ENCODE measurements around the gene UBE2V1. TPM values are rescaled to one million over a fixed set of nuclear protein-coding genes. Genes with fewer than 3 reads are reported as not detected.
A peak's percentile ranks its signal among the peaks of the same experiment; 100 is the strongest.
"Not testable (repeated sequence)": the region's sequence is repeated elsewhere in the genome, so short reads cannot be mapped to it uniquely, and the experiment has no call there.

The UBE2V1 gene
- total RNA-seq, 3 donors from 2014 or later, result 63.8 to 81.6 (median 79.9) TPM

DNA sequence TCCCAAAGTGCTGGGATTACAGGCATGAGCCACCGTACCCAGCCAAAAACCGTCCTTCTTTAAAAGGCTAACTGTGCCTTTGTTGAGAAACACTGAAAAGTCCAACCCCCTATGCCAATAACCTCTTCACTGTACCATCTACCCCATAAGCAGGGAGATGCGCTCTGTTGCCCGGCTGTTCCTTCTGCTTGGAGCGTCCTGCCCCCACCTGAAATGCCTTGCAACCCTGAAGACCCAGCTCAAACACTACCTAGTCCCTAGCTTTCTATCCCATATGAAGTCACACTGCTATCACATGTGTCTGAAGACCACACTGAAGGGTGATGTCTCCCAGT lies 27.8 kb downstream of the UBE2V1 start:
- intact Hi-C loops (cut with DNase I; ENCODE audit: low total_unique reads), result no loop called here
- no peaks in the 10 kb centered on the region for H3K9me3 ChIP-seq
- peaks cover 11% of the 10 kb centered on the region in 2 donors for H3K4me1 ChIP-seq
- no peaks in the 10 kb centered on the region for H3K36me3 ChIP-seq
- DNase-seq (ENCODE audit: low spot score in 2 of 2), result peak in 1 of 2 donors; percentile 20
- no peaks in the 10 kb centered on the region for H3K27me3 ChIP-seq
- no peak overlapping the region for H3K27ac ChIP-seq
- TF ChIP-seq, protein P1, sequence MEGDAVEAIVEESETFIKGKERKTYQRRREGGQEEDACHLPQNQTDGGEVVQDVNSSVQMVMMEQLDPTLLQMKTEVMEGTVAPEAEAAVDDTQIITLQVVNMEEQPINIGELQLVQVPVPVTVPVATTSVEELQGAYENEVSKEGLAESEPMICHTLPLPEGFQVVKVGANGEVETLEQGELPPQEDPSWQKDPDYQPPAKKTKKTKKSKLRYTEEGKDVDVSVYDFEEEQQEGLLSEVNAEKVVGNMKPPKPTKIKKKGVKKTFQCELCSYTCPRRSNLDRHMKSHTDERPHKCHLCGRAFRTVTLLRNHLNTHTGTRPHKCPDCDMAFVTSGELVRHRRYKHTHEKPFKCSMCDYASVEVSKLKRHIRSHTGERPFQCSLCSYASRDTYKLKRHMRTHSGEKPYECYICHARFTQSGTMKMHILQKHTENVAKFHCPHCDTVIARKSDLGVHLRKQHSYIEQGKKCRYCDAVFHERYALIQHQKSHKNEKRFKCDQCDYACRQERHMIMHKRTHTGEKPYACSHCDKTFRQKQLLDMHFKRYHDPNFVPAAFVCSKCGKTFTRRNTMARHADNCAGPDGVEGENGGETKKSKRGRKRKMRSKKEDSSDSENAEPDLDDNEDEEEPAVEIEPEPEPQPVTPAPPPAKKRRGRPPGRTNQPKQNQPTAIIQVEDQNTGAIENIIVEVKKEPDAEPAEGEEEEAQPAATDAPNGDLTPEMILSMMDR (IDR thresholded peaks at IDR 0.05), result no peak
- no peak for TF ChIP-seq POLR2A (IDR thresholded peaks at IDR 0.05)
- TF ChIP-seq POLR2AphosphoS5 (IDR thresholded peaks at IDR 0.05), result no peak
- no peak overlapping the region for H3K4me3 ChIP-seq

DNA sequence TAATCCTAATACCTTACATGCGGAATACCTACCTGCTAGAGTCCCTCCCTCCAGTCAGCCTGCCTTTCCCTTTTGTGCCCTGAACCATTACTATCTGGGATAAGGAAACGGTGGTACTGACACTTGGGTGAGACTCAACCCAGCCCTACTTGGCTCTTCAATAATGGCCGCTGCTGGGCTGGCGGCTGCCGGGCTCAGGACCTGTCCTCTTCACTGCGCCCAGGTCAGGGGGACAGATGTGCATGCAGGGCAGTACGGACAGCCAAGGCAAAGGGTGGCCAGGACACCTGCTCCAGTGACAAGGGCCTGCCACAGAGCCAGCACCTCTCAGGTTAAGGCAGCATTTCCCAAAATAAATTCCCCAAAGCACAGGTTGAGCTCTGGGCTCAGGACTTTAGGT lies 29.9 kb downstream of the UBE2V1 start:
- Histone ChIP-seq H3K36me3 (no peaks in the 10 kb centered on the region), H3K4me1 (peaks cover 11% of the 10 kb centered on the region in 2 donors), H3K9me3 (no peaks in the 10 kb centered on the region), H3K4me3 (no peak overlapping the region), H3K27ac (no peak overlapping the region), H3K27me3 (no peaks in the 10 kb centered on the region)
- intact Hi-C loops (cut with DNase I; ENCODE audit: low total_unique reads), result no loop called here
- TF ChIP-seq, protein P1 (IDR thresholded peaks at IDR 0.05), result no peak
- TF ChIP-seq POLR2AphosphoS5 (IDR thresholded peaks at IDR 0.05), result no peak
- no peak for TF ChIP-seq POLR2A (IDR thresholded peaks at IDR 0.05)
- DNase-seq (ENCODE audit: low spot score in 2 of 2), result peak in 1 of 2 donors; percentile 10

DNA sequence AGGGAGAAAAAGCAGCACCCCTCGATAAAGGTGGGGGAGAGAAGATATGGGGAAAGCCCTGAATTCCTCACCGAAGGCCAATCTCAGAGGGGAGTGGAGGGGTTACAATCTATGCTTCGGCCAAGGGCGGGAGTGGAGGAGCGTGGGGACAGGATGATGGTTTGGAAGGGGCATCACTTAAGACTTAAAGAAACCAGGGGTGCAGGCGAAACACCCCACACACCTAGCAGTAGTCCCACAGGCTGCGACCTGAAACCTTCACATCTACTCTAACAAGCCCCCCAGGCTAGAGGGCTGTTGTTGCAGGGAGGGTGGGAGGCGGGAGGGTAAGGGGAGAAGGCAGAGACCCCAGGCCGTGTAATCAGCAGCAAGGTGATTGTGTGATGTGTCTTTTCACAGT lies 30.9 kb downstream of the UBE2V1 start:
- H3K4me3 ChIP-seq; H3K9me3 ChIP-seq; H3K27me3 ChIP-seq; intact Hi-C loops (cut with DNase I; ENCODE audit: low total_unique reads); H3K27ac ChIP-seq; H3K36me3 ChIP-seq: not testable (repeated sequence)
- H3K4me1 ChIP-seq, result peaks cover 7 to 11% of the 10 kb centered on the region in 2 donors
- DNase-seq (ENCODE audit: low spot score in 2 of 2), result peak in 1 of 2 donors; percentile 22

DNA sequence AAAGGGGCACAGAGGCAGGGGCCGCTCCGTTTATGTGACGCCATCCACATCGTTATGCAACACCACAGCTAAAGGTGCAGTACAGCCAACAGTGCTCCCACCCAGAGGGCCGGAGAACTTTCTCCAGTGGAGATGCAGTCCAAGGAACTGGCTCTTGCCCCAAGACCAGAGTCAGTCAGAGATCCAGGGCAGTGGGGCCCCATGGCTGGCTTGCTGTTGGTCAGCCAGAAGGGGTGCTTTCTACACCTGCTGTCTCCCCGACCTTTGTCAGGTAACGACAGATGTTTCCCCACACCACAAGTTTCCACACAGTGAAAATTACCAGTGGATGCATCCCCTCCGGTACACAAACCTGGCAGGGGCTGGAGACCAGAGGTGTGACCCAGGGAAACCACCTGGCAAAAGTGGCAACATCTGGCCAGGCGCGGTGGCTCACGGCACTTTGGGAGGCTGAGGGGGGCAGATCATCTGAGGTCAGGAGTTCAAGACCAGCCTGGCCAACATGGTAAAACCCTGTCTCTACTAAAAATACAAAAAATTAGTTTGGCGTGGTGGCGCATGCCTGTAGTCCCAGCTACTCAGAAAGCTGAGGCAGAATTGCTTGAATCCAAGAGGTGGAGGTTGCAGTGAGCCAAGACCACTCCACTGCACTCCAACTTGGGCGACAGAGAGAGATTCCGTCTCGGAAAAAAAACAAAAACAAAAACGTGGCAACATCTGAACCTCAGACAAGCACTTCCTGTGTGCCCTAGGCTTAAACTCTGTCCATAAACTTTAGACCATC lies 34.9 kb downstream of the UBE2V1 start:
- Histone ChIP-seq H3K9me3 (no peaks in the 10 kb centered on the region), H3K4me3 (no peak overlapping the region), H3K4me1 (no peaks in the 10 kb centered on the region), H3K27ac (no peak overlapping the region), H3K27me3 (no peaks in the 10 kb centered on the region), H3K36me3 (no peaks in the 10 kb centered on the region)
- TF ChIP-seq, protein P1 (IDR thresholded peaks at IDR 0.05), result no peak
- intact Hi-C loops (cut with DNase I; ENCODE audit: low total_unique reads), result no loop called here
- peak in 1 of 2 donors; percentile 47 for DNase-seq (ENCODE audit: low spot score in 2 of 2)

DNA sequence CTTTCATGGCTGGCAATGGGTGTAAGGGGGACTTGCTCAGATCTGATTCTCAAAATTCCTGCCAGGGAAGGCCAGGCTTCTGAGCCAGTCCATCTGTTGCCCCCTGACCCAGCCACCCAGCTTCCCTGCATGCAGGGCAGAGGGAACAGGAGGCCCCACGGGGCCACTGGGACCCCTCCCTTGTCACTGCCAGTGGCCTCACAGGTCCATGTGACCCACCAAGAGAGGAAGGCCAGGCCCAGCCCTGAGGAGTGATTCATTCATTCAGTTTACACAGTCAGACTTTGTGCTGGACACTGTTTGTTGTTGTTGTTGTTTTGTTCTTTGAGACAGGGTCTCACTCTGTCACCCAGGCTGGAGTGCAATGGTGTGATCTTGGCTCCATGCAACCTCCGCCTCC lies 39.5 kb downstream of the UBE2V1 start:
- Histone ChIP-seq H3K36me3 (no peaks in the 10 kb centered on the region), H3K27me3 (no peaks in the 10 kb centered on the region), H3K9me3 (no peaks in the 10 kb centered on the region), H3K4me3 (no peak overlapping the region), H3K4me1 (no peaks in the 10 kb centered on the region), H3K27ac (no peak overlapping the region)
- intact Hi-C loops (cut with DNase I; ENCODE audit: low total_unique reads), result no loop called here
- peak in 1 of 2 donors; percentile 6 for DNase-seq (ENCODE audit: low spot score in 2 of 2)
- TF ChIP-seq POLR2A (IDR thresholded peaks at IDR 0.05) (no peak), POLR2AphosphoS5 (IDR thresholded peaks at IDR 0.05) (no peak)
- TF ChIP-seq, protein P1 (IDR thresholded peaks at IDR 0.05), result no peak
